Upper lobe of left lung (tissue), 4 donors: ENCODE measurements around the gene ZW10.

Source experiments
- POLR2A ChIP-seq, 4 donors: fragments of 450-650 bp; IDR thresholded peaks; one replicate each; pipeline ENCODE4 v1.5.1; 2016 to 2017; ENCODE audit warnings: antibody characterized with exemption in 4 of 4, mild to moderate bottlenecking in 2 of 4
- TF ChIP-seq, protein P1 (sequence below), 6 experiments: fragments of 450-650 bp in 4 of 6; fragments of 200-600 bp in 2 of 6; sonication (generic) in 2 of 6; IDR thresholded peaks; one replicate each; pipeline ENCODE4 v1.5.1; 2016 to 2019; ENCODE audit warnings: antibody characterized with exemption in 6 of 6

DNA sequence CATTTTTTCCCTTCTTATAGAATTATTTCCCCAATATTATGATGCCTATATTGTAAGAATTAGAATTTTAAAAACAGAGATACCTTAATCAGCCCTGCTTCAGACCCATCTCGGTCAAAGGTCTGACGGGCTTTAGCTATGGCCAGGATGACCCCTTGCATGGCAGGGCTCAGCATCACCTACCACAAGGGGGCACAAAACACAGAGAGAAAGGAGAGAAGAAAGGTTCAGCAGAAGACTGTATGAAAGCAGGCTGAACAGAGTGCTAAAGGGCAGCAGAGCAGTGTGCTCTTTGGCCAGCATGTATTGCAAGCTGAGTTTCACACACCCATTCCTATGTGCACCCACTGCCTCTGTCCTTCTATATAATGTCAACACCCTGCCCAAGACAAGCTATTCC, 32.9 kb upstream of the ZW10 start:
- TF ChIP-seq, protein P1, sequence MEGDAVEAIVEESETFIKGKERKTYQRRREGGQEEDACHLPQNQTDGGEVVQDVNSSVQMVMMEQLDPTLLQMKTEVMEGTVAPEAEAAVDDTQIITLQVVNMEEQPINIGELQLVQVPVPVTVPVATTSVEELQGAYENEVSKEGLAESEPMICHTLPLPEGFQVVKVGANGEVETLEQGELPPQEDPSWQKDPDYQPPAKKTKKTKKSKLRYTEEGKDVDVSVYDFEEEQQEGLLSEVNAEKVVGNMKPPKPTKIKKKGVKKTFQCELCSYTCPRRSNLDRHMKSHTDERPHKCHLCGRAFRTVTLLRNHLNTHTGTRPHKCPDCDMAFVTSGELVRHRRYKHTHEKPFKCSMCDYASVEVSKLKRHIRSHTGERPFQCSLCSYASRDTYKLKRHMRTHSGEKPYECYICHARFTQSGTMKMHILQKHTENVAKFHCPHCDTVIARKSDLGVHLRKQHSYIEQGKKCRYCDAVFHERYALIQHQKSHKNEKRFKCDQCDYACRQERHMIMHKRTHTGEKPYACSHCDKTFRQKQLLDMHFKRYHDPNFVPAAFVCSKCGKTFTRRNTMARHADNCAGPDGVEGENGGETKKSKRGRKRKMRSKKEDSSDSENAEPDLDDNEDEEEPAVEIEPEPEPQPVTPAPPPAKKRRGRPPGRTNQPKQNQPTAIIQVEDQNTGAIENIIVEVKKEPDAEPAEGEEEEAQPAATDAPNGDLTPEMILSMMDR (IDR thresholded peaks at IDR 0.05), result peak in 2 of 6 experiments; percentile 6 to 15
- no peak for TF ChIP-seq POLR2A (IDR thresholded peaks at IDR 0.05)
